GM23338 (cell line): ENCODE data around the gene SLC29A1. TPM values are rescaled to one million over a fixed set of nuclear protein-coding genes. Genes with fewer than 3 reads are reported as not detected.

Source experiments
- ATAC-seq: fragments of 200-7000 bp; cut with Tn5 transposase; 3 replicates; pipeline ENCODE4 v1.9.1; 2020
- DNase-seq: peaks from one replicate; pipeline ENCODE4 v3.0.0-alpha.2; 2015; ENCODE audit warnings: low spot score
- H2AFZ ChIP-seq: fragments of 200-600 bp; sonication (generic); 2 replicates; pipeline ENCODE4 v1.8.0; 2016; ENCODE audit warnings: antibody characterized with exemption, mild to moderate bottlenecking, moderate library complexity
- H3F3A ChIP-seq: fragments of 200-600 bp; sonication (generic); replicated peaks from 2 replicates; pipeline ENCODE4 v1.8.0; 2017; ENCODE audit warnings: antibody characterized with exemption, mixed run types, low read depth
- H3K27ac ChIP-seq: fragments of 200-600 bp; sonication (generic); 2 replicates; pipeline ENCODE4 v1.6.1; 2016; ENCODE audit warnings: low read depth
- H3K27me3 ChIP-seq: fragments of 200-600 bp; sonication (generic); 2 replicates; pipeline ENCODE4 v1.8.0; 2016; ENCODE audit warnings: mild to moderate bottlenecking, mixed run types, moderate library complexity; ENCODE audit not compliant: insufficient read depth
- H3K36me3 ChIP-seq: fragments of 200-600 bp; sonication (generic); 2 replicates; pipeline ENCODE4 v1.8.0; 2016; ENCODE audit warnings: mild to moderate bottlenecking; ENCODE audit not compliant: insufficient read depth
- H3K4me1 ChIP-seq: fragments of 200-600 bp; sonication (generic); 2 replicates; pipeline ENCODE4 v1.8.0; 2016; ENCODE audit warnings: mild to moderate bottlenecking, moderate library complexity; ENCODE audit not compliant: insufficient read depth
- H3K4me2 ChIP-seq: fragments of 200-600 bp; sonication (generic); 2 replicates; pipeline ENCODE4 v1.7.1; 2017; ENCODE audit warnings: mixed run types
- H3K4me3 ChIP-seq: fragments of 200-600 bp; sonication (generic); 2 replicates; pipeline ENCODE4 v1.6.1; 2016; ENCODE audit warnings: mixed run types
- H3K79me2 ChIP-seq: fragments of 200-600 bp; sonication (generic); replicated peaks from 2 replicates; pipeline ENCODE4 v1.8.0; 2017; ENCODE audit warnings: mild to moderate bottlenecking; ENCODE audit not compliant: insufficient read depth
- H3K9me2 ChIP-seq: fragments of 200-600 bp; sonication (generic); 2 replicates; pipeline ENCODE4 v1.8.0; 2017; ENCODE audit not compliant: insufficient read depth
- H4K20me1 ChIP-seq: fragments of 200-600 bp; sonication (generic); replicated peaks from 2 replicates; pipeline ENCODE4 v1.8.0; 2017; ENCODE audit warnings: mild to moderate bottlenecking; ENCODE audit not compliant: insufficient read depth
- H3K27ac Mint-ChIP-seq: 2 replicates; pipeline ENCODE4 v1.8.0; 2020; ENCODE audit warnings: inconsistent platforms, mild to moderate bottlenecking, moderate library complexity, mixed read lengths
- H3K27me3 Mint-ChIP-seq: 3 replicates; pipeline ENCODE4 v1.8.0; 2022; ENCODE audit warnings: low read depth, mild to moderate bottlenecking, moderate library complexity, mixed read lengths, inconsistent platforms; ENCODE audit not compliant: insufficient read depth, poor library complexity
- H3K36me3 Mint-ChIP-seq: 3 replicates; pipeline ENCODE4 v1.8.0; 2021; ENCODE audit warnings: low read depth, mild to moderate bottlenecking, inconsistent platforms, moderate library complexity, mixed read lengths
- H3K4me1 Mint-ChIP-seq: 3 replicates; pipeline ENCODE4 v1.8.0; 2020; ENCODE audit warnings: mild to moderate bottlenecking, inconsistent platforms, mixed read lengths
- H3K4me3 Mint-ChIP-seq: 3 replicates; pipeline ENCODE4 v1.8.0; 2021; ENCODE audit warnings: moderate library complexity, mild to moderate bottlenecking, inconsistent platforms, mixed read lengths
- H3K9me3 Mint-ChIP-seq: 3 replicates; pipeline ENCODE4 v1.8.0; 2020; ENCODE audit warnings: moderate library complexity, mild to moderate bottlenecking, inconsistent platforms, mixed read lengths
- CTCF ChIP-seq, 2 experiments: fragments of 200-600 bp in 1 of 2; sonication (generic) in 1 of 2; conservative IDR thresholded peaks; 2 replicates each; pipeline versions ENCODE4 v1.5.1 to v1.6.1; 2016 to 2017; ENCODE audit warnings: antibody characterized with exemption in 2 of 2, low read depth in 2 of 2, mild to moderate bottlenecking in 2 of 2, moderate library complexity in 1 of 2
- JUNB ChIP-seq: IDR thresholded peaks from one replicate; pipeline ENCODE4 v1.6.1; 2016; ENCODE audit warnings: antibody characterized with exemption; ENCODE audit not compliant: unreplicated experiment
- POLR2AphosphoS5 ChIP-seq: IDR thresholded peaks from 2 replicates; pipeline ENCODE4 v1.6.1; 2016; ENCODE audit warnings: antibody characterized with exemption, low read depth
- ZNF331 ChIP-seq: fragments of 250-450 bp; sonication (Bioruptor Pico); IDR thresholded peaks from 2 replicates; pipeline ENCODE4 v1.5.0; 2020; ENCODE audit warnings: low read depth, mild to moderate bottlenecking, moderate library complexity
- polyA plus RNA-seq: library from polyadenylated mRNA; unstranded; fragments of >200 nt; fragmentation: Nextera tagmentation; extraction: Ambion mirVana; gene quantifications from 2 replicates; pipeline ENCODE4 v1.2.1, GENCODE V29; 2016
- total RNA-seq: library from RNA; depleted of rRNA; stranded (reverse); fragments of >200 nt; shearing (Covaris generic); gene quantifications from 2 replicates; pipeline ENCODE4 v1.2.3, GENCODE V29; 2014

SLC29A1 gene
- total and polyA plus RNA-seq, 2 experiments from 2014 or later: 73.1 to 169 TPM

GRCh38 chr6:44251576-44252524, 28.5 kb downstream of the SLC29A1 start:
- Histone ChIP-seq H3F3A (peaks cover 93% of the 10 kb centered on the region), H3K9me2 (no peaks in the 10 kb centered on the region), H3K4me1 (peaks cover 19% of the 10 kb centered on the region), H4K20me1 (peaks cover 63% of the 10 kb centered on the region), H3K36me3 (peaks cover 65% of the 10 kb centered on the region), H3K27ac (peak overlapping the region; percentile 99; the same call in 1 of the 2 replicates), H2AFZ (no peak overlapping the region), H3K4me2 (no peak overlapping the region), H3K27me3 (no peaks in the 10 kb centered on the region), H3K79me2 (peaks cover 65% of the 10 kb centered on the region), H3K4me3 (no peak overlapping the region)
- Mint-ChIP-seq H3K36me3 (peaks cover 94% of the 10 kb centered on the region), H3K27me3 (peaks cover 76% of the 10 kb centered on the region), H3K27ac (peak overlapping the region; percentile 72), H3K4me3 (peak overlapping the region; percentile 49), H3K9me3 (peaks cover 13% of the 10 kb centered on the region), H3K4me1 (peaks cover 62% of the 10 kb centered on the region)
- ATAC-seq: no peak
- TF ChIP-seq POLR2AphosphoS5 (peak; percentile 37; the same call in 1 of the 2 replicates), ZNF331 (CRISPR knock-in tag) (no peak)
- no peak for DNase-seq

DNA sequence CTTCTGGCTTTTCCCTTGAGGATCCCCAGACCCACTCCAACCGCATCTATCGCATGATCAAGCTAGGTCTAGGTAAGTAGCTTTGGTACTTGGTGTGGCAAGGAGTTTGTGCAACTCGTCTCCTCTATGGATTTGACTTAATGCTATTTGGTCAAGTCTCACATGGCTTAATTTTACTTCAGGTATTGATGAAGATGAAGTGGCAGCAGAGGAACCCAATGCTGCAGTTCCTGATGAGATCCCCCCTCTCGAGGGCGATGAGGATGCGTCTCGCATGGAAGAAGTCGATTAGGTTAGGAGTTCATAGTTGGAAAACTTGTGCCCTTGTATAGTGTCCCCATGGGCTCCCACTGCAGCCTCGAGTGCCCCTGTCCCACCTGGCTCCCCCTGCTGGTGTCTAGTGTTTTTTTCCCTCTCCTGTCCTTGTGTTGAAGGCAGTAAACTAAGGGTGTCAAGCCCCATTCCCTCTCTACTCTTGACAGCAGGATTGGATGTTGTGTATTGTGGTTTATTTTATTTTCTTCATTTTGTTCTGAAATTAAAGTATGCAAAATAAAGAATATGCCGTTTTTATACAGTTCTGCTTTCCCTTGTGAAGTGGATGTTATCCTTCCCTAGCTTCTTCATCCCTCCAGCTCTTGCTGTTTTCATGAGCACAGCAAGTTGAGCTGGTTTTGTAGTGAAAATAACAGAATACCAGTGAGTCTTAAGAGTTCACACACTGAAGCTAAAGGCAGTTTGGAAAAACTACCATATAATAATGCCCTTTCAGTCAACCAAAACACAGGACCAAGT, 30.1 kb downstream of the SLC29A1 start:
- H3K9me2 ChIP-seq: no peaks in the 10 kb centered on the region
- H3F3A ChIP-seq: peaks cover 79% of the 10 kb centered on the region
- no peaks in the 10 kb centered on the region for H3K27me3 ChIP-seq
- peak; percentile 5 for ATAC-seq
- H3K79me2 ChIP-seq: peaks cover 48% of the 10 kb centered on the region
- H4K20me1 ChIP-seq: peaks cover 49% of the 10 kb centered on the region
- TF ChIP-seq POLR2AphosphoS5 (peak; percentile 1; the same call in 1 of the 2 replicates), JUNB (no peak), CTCF (conservative IDR thresholded peaks at IDR 0.05; ENCODE audit: low read depth in 2 of 2) (peak; percentile 66 to 72)
- H3K4me1 ChIP-seq: peaks cover 18% of the 10 kb centered on the region
- Mint-ChIP-seq H3K9me3 (peaks cover 9% of the 10 kb centered on the region), H3K4me1 (peaks cover 69% of the 10 kb centered on the region), H3K36me3 (peaks cover 82% of the 10 kb centered on the region), H3K27me3 (peaks cover 71% of the 10 kb centered on the region), H3K27ac (no peak overlapping the region; the same call in 1 of the 2 replicates), H3K4me3 (peak overlapping the region; percentile 34; the same call in 1 of the 3 replicates)
- no peak overlapping the region for H3K4me2 ChIP-seq
- no peak overlapping the region for H2AFZ ChIP-seq
- H3K36me3 ChIP-seq: peaks cover 59% of the 10 kb centered on the region
- peak; percentile 83 for DNase-seq
- no peak overlapping the region for H3K4me3 ChIP-seq
- peak overlapping the region; percentile 99 for H3K27ac ChIP-seq
